Activated T-helper 1 cell treated with anti-CD3 and anti-CD28 coated beads, Interleukin-2, amount 50 U/mL, for 16 hours (primary cell): ENCODE data around the gene OTUD5.
A peak's percentile ranks its signal among the peaks of the same experiment; 100 is the strongest.

Experiments used
- DNase-seq, 2 donors: peaks; one replicate each; pipeline ENCODE4 v3.0.0-alpha.2; 2020; ENCODE audit warnings: low read depth in 1 of 2, low spot score in 1 of 2

Gene OTUD5

GRCh38 chrX:48972220-48973164, 15.1 kb upstream of the OTUD5 start:
- no peak for DNase-seq

- DNase-seq: no peak
These were observed 14.1 kb upstream of the OTUD5 start, which contains the start of gene KCND1 for GRCh38 chrX:48971249-48972219. TSS of gene KCND1 (minus strand) at chrX:48971844. CDS start at chrX:48970271, 1,573 bp downstream.

GRCh38 chrX:48969471-48969870, 12.1 kb upstream of the OTUD5 start:
- DNase-seq: no peak

- no peak for DNase-seq
These were observed 11.0 kb upstream of the OTUD5 start for GRCh38 chrX:48968377-48968776.

- DNase-seq: no peak
These were observed 9.6 kb upstream of the OTUD5 start for GRCh38 chrX:48966796-48967579.

GRCh38 chrX:48965959-48966358, 8.6 kb upstream of the OTUD5 start:
- no peak for DNase-seq

- DNase-seq: no peak
These were observed 4.2 kb upstream of the OTUD5 start for GRCh38 chrX:48961585-48962091.

- no peak for DNase-seq
These were observed 2.9 kb upstream of the OTUD5 start for GRCh38 chrX:48960291-48960690.

- DNase-seq: no peak
These were observed 1.3 kb upstream of the OTUD5 start for GRCh38 chrX:48958635-48959094.

GRCh38 chrX:48957827-48958634, 624 bp upstream of the OTUD5 start:
- DNase-seq: peak; percentile 80 to 86

GRCh38 chrX:48956728-48957414, 536 bp downstream of the OTUD5 start:
- peak in 1 of 2 donors; percentile 46 for DNase-seq

- no peak for DNase-seq
These were observed 8.8 kb downstream of the OTUD5 start for GRCh38 chrX:48948589-48948988.

GRCh38 chrX:48945517-48946348, 11.7 kb downstream of the OTUD5 start:
- DNase-seq: peak in 1 of 2 donors; percentile 9

GRCh38 chrX:48942895-48943294, 14.5 kb downstream of the OTUD5 start:
- DNase-seq: no peak

- DNase-seq: no peak
These were observed 16.9 kb downstream of the OTUD5 start for GRCh38 chrX:48940404-48940955.

GRCh38 chrX:48939524-48940228, 17.7 kb downstream of the OTUD5 start:
- no peak for DNase-seq
